ENCODE measurements around the gene TMPRSS4. TPM values are rescaled to one million over a fixed set of nuclear protein-coding genes. Genes with fewer than 3 reads are reported as not detected.

The TMPRSS4 gene
- total and polyA plus RNA-seq, 2 of the 13 experiments (the other 11 are each of a cell fraction or from before 2014, with no cell fraction given) = 0.32 TPM; not detected in 1

- no peak overlapping the region for H3K27ac ChIP-seq (ENCODE audit: extremely low read length, insufficient read depth, low read length)
- no peak for TF ChIP-seq PLSCR1 (CRISPR knock-in tag; IDR thresholded peaks at IDR 0.05; ENCODE audit: borderline replicate concordance)
- no peak for TF ChIP-seq KLF9 (CRISPR knock-in tag; IDR thresholded peaks at IDR 0.05; ENCODE audit: low read depth)
- no peak for TF ChIP-seq IRF9 (CRISPR knock-in tag; IDR thresholded peaks at IDR 0.05; ENCODE audit: borderline replicate concordance)
- TF ChIP-seq ZSCAN25 (CRISPR knock-in tag; IDR thresholded peaks at IDR 0.05) = no peak
- no peak for TF ChIP-seq CSRNP1 (CRISPR knock-in tag; IDR thresholded peaks at IDR 0.05)
- no peak for TF ChIP-seq SAFB2 (CRISPR knock-in tag; IDR thresholded peaks at IDR 0.05; ENCODE audit: borderline replicate concordance, low read depth)
- TF ChIP-seq ATF3 (CRISPR knock-in tag; IDR thresholded peaks at IDR 0.05) = no peak
- TF ChIP-seq HNF4G (IDR thresholded peaks at IDR 0.05; ENCODE audit: borderline replicate concordance, low read depth, low read length) = no peak
- no peak for TF ChIP-seq HNF4G (CRISPR knock-in tag; IDR thresholded peaks at IDR 0.05; ENCODE audit: borderline replicate concordance, low read depth)
- H2AFZ ChIP-seq (ENCODE audit: low read length) = no peak overlapping the region
- no peaks in the 10 kb centered on the region for H3K4me1 ChIP-seq (ENCODE audit: insufficient read depth, low read length)
- DNase-seq (ENCODE audit: low spot score) (no peak), ATAC-seq (no peak), FAIRE-seq (no peak)
- H3K4me2 ChIP-seq (ENCODE audit: low read depth, low read length) = no peak overlapping the region
- H4K20me1 ChIP-seq (ENCODE audit: insufficient read depth, low read length) = no peaks in the 10 kb centered on the region
- in situ Hi-C loops (cut with HindIII; ENCODE audit: extremely low pct_ligation_motif_present, low pct_unique_long_range_greater_than_20kb) = no loop called here
- ChIA-PET CTCF (ENCODE audit: low intra/inter-chr PET ratio, low total read pairs) (no interaction called here), POLR2A (no interaction called here)
- H3K9ac ChIP-seq (ENCODE audit: insufficient read depth, low read depth, low read length) = no peak overlapping the region
- no peaks in the 10 kb centered on the region for H3K36me3 ChIP-seq (replicated peaks in 1 of 2; ENCODE audit: control insufficient read depth in 1 of 2, insufficient read depth in 2 of 2, low read length in 2 of 2)
- BruUV-seq (replicated peaks) = no TSS peak
- no peaks in the 10 kb centered on the region for H3K79me2 ChIP-seq (ENCODE audit: insufficient read depth, low read length)
- intact Hi-C loops (cut with micrococcal nuclease; ENCODE audit: unreplicated experiment) = no loop called here
- no peak overlapping the region for H3K4me3 ChIP-seq (replicated peaks in 1 of 3; ENCODE audit: insufficient read depth in 1 of 3, low read depth in 2 of 3, low read length in 3 of 3)
- H3K27me3 ChIP-seq (ENCODE audit: control insufficient read depth in 1 of 2, insufficient read depth in 2 of 2, low read length in 2 of 2) = peaks cover 0 to 16% of the 10 kb centered on the region in 2 experiments; a peak in 1 of 5 replicates
- 28% methylated on average over 8 of the region's 8 CpGs for WGBS (ENCODE audit: low lambda C conversion rate)
- no peaks in the 10 kb centered on the region for H3K9me3 ChIP-seq (ENCODE audit: low read length)
Observed at GRCh38 chr11:118046964-118047700, 29.7 kb upstream of the TMPRSS4 start.

Measured in HepG2 (cell line).